MM.1S (cell line): ENCODE measurements around the gene RSRC1.

ENCODE experiments used
- DNase-seq: peaks from one replicate; pipeline ENCODE4 v3.0.0-alpha.2; 2015
- H2AFZ ChIP-seq: fragments of 300-600 bp; sonication (generic); 2 replicates; pipeline ENCODE4 v1.6.0; 2016; ENCODE audit warnings: antibody characterized with exemption, low read length
- H3F3A ChIP-seq: fragments of 300-600 bp; sonication (generic); 2 replicates; pipeline ENCODE4 v1.6.1; 2016; ENCODE audit warnings: mild to moderate bottlenecking, antibody characterized with exemption, low read length, moderate library complexity, mixed read lengths; ENCODE audit not compliant: insufficient read depth
- H3K27ac ChIP-seq: fragments of 300-600 bp; sonication (generic); 2 replicates; pipeline ENCODE4 v1.5.1; 2016; ENCODE audit warnings: mild to moderate bottlenecking, low read length
- H3K27me3 ChIP-seq: fragments of 300-600 bp; sonication (generic); replicated peaks from 2 replicates; pipeline ENCODE4 v1.6.0; 2016; ENCODE audit warnings: low read length; ENCODE audit not compliant: insufficient read depth
- H3K36me3 ChIP-seq: fragments of 300-600 bp; sonication (generic); replicated peaks from 2 replicates; pipeline ENCODE4 v1.6.1; 2016; ENCODE audit warnings: mild to moderate bottlenecking, low read length, mixed read lengths; ENCODE audit not compliant: insufficient read depth
- H3K4me1 ChIP-seq: fragments of 300-600 bp; sonication (generic); 2 replicates; pipeline ENCODE4 v1.6.1; 2016; ENCODE audit warnings: low read length, mixed read lengths
- H3K4me2 ChIP-seq: fragments of 300-600 bp; sonication (generic); 2 replicates; pipeline ENCODE4 v1.6.0; 2016; ENCODE audit warnings: low read depth, low read length
- H3K4me3 ChIP-seq: fragments of 300-600 bp; sonication (generic); 2 replicates; pipeline ENCODE4 v1.5.1; 2016; ENCODE audit warnings: low read length, mixed read lengths
- H3K79me2 ChIP-seq: fragments of 300-600 bp; sonication (generic); 2 replicates; pipeline ENCODE4 v1.6.1; 2016; ENCODE audit warnings: mixed run types, low read length, mixed read lengths
- H3K9ac ChIP-seq: fragments of 300-600 bp; sonication (generic); 2 replicates; pipeline ENCODE4 v1.6.1; 2016; ENCODE audit warnings: low read length, mixed read lengths
- H3K9me2 ChIP-seq: fragments of 300-600 bp; sonication (generic); replicated peaks from 2 replicates; pipeline ENCODE4 v1.6.1; 2016; ENCODE audit warnings: mild to moderate bottlenecking, low read length, mixed read lengths; ENCODE audit not compliant: insufficient read depth
- H3K9me3 ChIP-seq: fragments of 300-600 bp; sonication (generic); replicated peaks from 2 replicates; pipeline ENCODE4 v1.6.1; 2016; ENCODE audit warnings: mild to moderate bottlenecking, low read length, mixed read lengths; ENCODE audit not compliant: insufficient read depth
- H4K20me1 ChIP-seq: fragments of 300-600 bp; sonication (generic); 2 replicates; pipeline ENCODE4 v1.6.1; 2016; ENCODE audit warnings: mild to moderate bottlenecking, low read length, moderate library complexity, mixed read lengths; ENCODE audit not compliant: insufficient read depth
- EZH2 ChIP-seq: fragments of 300-600 bp; sonication (generic); optimal IDR thresholded peaks from 2 replicates; pipeline ENCODE3; 2017; ENCODE audit warnings: low read depth, mild to moderate bottlenecking, antibody characterized with exemption, low read length, mixed read lengths
- EZH2phosphoT487 ChIP-seq: fragments of 300-600 bp; sonication (generic); IDR thresholded peaks from 2 replicates; pipeline ENCODE4 v1.6.1; 2018; ENCODE audit warnings: antibody characterized with exemption, low read length
- TF ChIP-seq, protein P1 (sequence below): fragments of 300-600 bp; sonication (generic); IDR thresholded peaks from 2 replicates; pipeline ENCODE4 v1.5.1; 2016; ENCODE audit warnings: antibody characterized with exemption, low read length, mixed read lengths

Gene RSRC1

DNA sequence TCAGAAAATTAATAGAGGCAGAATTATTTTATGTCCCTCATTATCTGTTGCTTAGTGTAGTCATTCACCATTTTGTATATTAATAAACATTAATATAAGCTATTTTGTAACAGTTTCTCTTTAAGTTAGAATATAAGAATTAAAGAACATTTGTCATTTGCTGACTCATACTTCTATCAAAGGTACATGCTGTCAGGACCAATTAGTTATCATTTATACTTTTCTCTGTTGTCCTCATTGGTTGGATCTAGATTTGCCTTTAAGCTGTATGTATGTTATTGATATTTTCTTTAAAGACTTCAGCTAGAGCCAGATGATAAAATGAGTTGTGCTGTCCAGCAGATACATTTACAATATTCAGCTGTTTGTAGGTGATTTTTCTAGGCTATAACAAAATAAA is 292.7 kb downstream of the RSRC1 start:
- H3K4me2 ChIP-seq = no peak overlapping the region
- H3K9me3 ChIP-seq = no peaks in the 10 kb centered on the region
- H2AFZ ChIP-seq = no peak overlapping the region
- no peaks in the 10 kb centered on the region for H4K20me1 ChIP-seq
- no peak overlapping the region for H3K27ac ChIP-seq
- no peak overlapping the region for H3K9ac ChIP-seq
- no peaks in the 10 kb centered on the region for H3K79me2 ChIP-seq
- no peak overlapping the region for H3K4me3 ChIP-seq
- no peaks in the 10 kb centered on the region for H3K27me3 ChIP-seq
- TF ChIP-seq EZH2phosphoT487 (no peak), EZH2 (no peak)
- TF ChIP-seq, protein P1, sequence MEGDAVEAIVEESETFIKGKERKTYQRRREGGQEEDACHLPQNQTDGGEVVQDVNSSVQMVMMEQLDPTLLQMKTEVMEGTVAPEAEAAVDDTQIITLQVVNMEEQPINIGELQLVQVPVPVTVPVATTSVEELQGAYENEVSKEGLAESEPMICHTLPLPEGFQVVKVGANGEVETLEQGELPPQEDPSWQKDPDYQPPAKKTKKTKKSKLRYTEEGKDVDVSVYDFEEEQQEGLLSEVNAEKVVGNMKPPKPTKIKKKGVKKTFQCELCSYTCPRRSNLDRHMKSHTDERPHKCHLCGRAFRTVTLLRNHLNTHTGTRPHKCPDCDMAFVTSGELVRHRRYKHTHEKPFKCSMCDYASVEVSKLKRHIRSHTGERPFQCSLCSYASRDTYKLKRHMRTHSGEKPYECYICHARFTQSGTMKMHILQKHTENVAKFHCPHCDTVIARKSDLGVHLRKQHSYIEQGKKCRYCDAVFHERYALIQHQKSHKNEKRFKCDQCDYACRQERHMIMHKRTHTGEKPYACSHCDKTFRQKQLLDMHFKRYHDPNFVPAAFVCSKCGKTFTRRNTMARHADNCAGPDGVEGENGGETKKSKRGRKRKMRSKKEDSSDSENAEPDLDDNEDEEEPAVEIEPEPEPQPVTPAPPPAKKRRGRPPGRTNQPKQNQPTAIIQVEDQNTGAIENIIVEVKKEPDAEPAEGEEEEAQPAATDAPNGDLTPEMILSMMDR = no peak
- H3K9me2 ChIP-seq = no peaks in the 10 kb centered on the region
- no peaks in the 10 kb centered on the region for H3F3A ChIP-seq
- DNase-seq = no peak
- no peaks in the 10 kb centered on the region for H3K4me1 ChIP-seq
- H3K36me3 ChIP-seq = no peaks in the 10 kb centered on the region

DNA sequence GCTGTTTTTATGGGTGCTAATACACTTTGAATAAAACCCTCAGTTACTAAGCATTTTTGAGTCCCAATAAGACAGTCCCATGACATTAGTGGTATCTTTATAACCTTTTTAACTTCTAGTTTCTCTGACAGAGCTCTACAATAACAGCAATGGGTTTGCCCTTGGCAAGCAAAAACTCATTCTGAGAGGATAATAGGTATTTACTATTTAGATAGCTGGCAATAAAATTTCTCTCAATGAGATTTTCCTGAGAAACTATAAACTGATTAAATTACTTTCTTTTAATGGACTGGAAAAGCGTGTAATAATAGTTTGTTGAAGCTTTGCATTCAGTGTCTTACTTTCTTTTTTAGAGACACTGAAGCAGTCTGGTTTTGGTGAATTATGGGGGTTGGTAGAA is 293.1 kb downstream of the RSRC1 start:
- Histone ChIP-seq H3F3A (no peaks in the 10 kb centered on the region), H3K4me1 (no peaks in the 10 kb centered on the region), H3K36me3 (no peaks in the 10 kb centered on the region), H3K4me3 (no peak overlapping the region), H3K4me2 (no peak overlapping the region), H3K9ac (no peak overlapping the region), H2AFZ (no peak overlapping the region), H3K27ac (no peak overlapping the region), H3K9me2 (no peaks in the 10 kb centered on the region), H3K9me3 (no peaks in the 10 kb centered on the region), H3K79me2 (no peaks in the 10 kb centered on the region), H3K27me3 (no peaks in the 10 kb centered on the region), H4K20me1 (no peaks in the 10 kb centered on the region)
- no peak for TF ChIP-seq EZH2
- TF ChIP-seq, protein P1 = no peak
- TF ChIP-seq EZH2phosphoT487 = no peak
- no peak for DNase-seq

DNA sequence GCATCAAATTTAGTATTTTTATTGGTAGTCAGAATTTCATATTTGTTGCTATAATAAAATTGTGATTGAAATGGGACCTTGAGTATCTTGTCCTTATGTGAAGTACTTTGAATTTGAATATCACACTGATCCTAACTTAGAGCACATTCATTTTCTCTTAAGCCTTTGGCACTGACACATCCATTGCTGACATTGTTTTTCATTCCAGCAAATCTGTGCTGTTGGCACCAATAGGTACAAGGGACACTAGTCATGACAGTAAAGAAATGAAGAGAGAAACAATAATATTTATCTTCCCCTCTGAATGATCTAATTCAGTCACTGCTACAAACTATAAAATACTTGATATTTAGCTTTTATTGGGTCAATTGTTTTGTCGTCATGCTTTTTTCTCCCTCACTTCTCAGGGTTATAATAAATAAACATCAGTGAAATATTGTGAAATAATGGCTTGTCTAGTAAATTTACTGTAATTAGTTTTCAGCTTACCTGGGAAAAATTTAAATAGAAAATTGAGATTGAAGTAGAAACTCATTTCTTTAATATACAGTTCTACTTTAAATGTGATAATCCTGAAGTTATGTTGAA is 294.3 kb downstream of the RSRC1 start:
- Histone ChIP-seq H3K27ac (no peak overlapping the region), H3K4me2 (no peak overlapping the region), H3F3A (no peaks in the 10 kb centered on the region), H3K9me3 (no peaks in the 10 kb centered on the region), H3K36me3 (no peaks in the 10 kb centered on the region), H3K4me1 (no peaks in the 10 kb centered on the region), H4K20me1 (no peaks in the 10 kb centered on the region), H3K9me2 (no peaks in the 10 kb centered on the region), H2AFZ (no peak overlapping the region), H3K79me2 (no peaks in the 10 kb centered on the region), H3K4me3 (no peak overlapping the region), H3K9ac (no peak overlapping the region), H3K27me3 (no peaks in the 10 kb centered on the region)
- no peak for DNase-seq
- no peak for TF ChIP-seq EZH2
- TF ChIP-seq, protein P1 = no peak
- no peak for TF ChIP-seq EZH2phosphoT487
